Panc1 (cell line): Measurements from ENCODE around the gene DCC. TPM values are rescaled to one million over a fixed set of nuclear protein-coding genes. Genes with fewer than 3 reads are reported as not detected.

Source experiments
- ATAC-seq: fragments of 200-7000 bp; cut with Tn5 transposase; 2 replicates; pipeline ENCODE4 v1.9.1; 2020; ENCODE audit warnings: mild to moderate bottlenecking, moderate library complexity
- BruUV-seq: library from RNA; stranded (reverse); fragments of 400-500 nt; replicated peaks from 2 replicates; lab custom pipeline; 2021; lab: Mats Ljungman, UMichigan
- CTCF ChIA-PET: fragments of 300-600 bp; sonication (Branson Sonifier 250); formaldehyde crosslinking; loops from one replicate; lab custom pipeline; 2022; ENCODE audit warnings: antibody characterized with exemption; lab: Charles Lee
- POLR2A ChIA-PET: fragments of 300-600 bp; sonication (Branson Sonifier 250); formaldehyde crosslinking; loops from one replicate; lab custom pipeline; 2022; ENCODE audit warnings: antibody characterized with exemption; lab: Charles Lee
- DNase-seq: peaks from one replicate; pipeline ENCODE4 v3.0.0-alpha.2; 2010; ENCODE audit warnings: low read depth, low spot score
- H3K27ac ChIP-seq: 2 replicates; pipeline ENCODE4 v1.5.1; 2011; ENCODE audit warnings: mild to moderate bottlenecking, low read length, inconsistent platforms
- H3K27me3 ChIP-seq: fragments of 200-500 bp; sonication (Bioruptor generic); 2 replicates; pipeline ENCODE4 v1.6.0; 2014; ENCODE audit warnings: low read length, inconsistent platforms; ENCODE audit not compliant: control insufficient read depth, insufficient read depth
- H3K36me3 ChIP-seq: fragments of 200-500 bp; sonication (Bioruptor generic); 2 replicates; pipeline ENCODE4 v1.5.1; 2014; ENCODE audit warnings: inconsistent platforms, mild to moderate bottlenecking, low read length, moderate library complexity; ENCODE audit not compliant: control insufficient read depth, insufficient read depth
- H3K4me1 ChIP-seq: 2 replicates; pipeline ENCODE4 v1.5.1; 2011; ENCODE audit warnings: inconsistent platforms, mild to moderate bottlenecking, low read length, moderate library complexity; ENCODE audit not compliant: control insufficient read depth, insufficient read depth
- H3K4me3 ChIP-seq, 2 experiments: 2 replicates each; pipeline ENCODE4 v1.5.1; 2011 to 2012; ENCODE audit warnings: low read depth in 2 of 2, low read length in 2 of 2, mild to moderate bottlenecking in 2 of 2, inconsistent platforms in 1 of 2, moderate library complexity in 1 of 2
- H3K9me3 ChIP-seq: fragments of 200-500 bp; sonication (Bioruptor generic); 2 replicates; pipeline ENCODE4 v1.5.1; 2014; ENCODE audit warnings: low read depth, mild to moderate bottlenecking, inconsistent platforms, low read length, moderate library complexity; ENCODE audit not compliant: control insufficient read depth, insufficient read depth
- POLR2AphosphoS5 ChIP-seq: IDR thresholded peaks from 2 replicates; pipeline ENCODE4 v1.6.1; 2012; ENCODE audit warnings: mild to moderate bottlenecking, low read depth, low read length, moderate library complexity
- SIN3A ChIP-seq: IDR thresholded peaks from 2 replicates; pipeline ENCODE4 v1.6.1; 2012; ENCODE audit warnings: low read depth, mild to moderate bottlenecking, low read length, moderate library complexity, borderline replicate concordance; ENCODE audit not compliant: insufficient read depth
- TCF7L2 ChIP-seq: IDR thresholded peaks from 2 replicates; pipeline ENCODE4 v1.6.1; 2011; ENCODE audit warnings: mild to moderate bottlenecking, low read depth, low read length, inconsistent platforms
- in situ Hi-C: cut with HindIII; loops from 2 replicates; pipeline ENCODE4 v1.10.0; 2016; ENCODE audit warnings: low sequenced_read_pairs, low pct_unique_long_range_greater_than_20kb
- intact Hi-C: fragments of 100-400 bp; cut with micrococcal nuclease; formaldehyde crosslinking; loops from one replicate; pipeline ENCODE4 v1.10.0; 2022; ENCODE audit not compliant: unreplicated experiment
- total RNA-seq: library from RNA; stranded (reverse); gene quantifications from one replicate; pipeline ENCODE4 v1.2.1, GENCODE V29; 2021; ENCODE audit not compliant: unreplicated experiment
- TF ChIP-seq, protein P1 (sequence below): fragments of 450-650 bp; IDR thresholded peaks from 2 replicates; pipeline ENCODE4 v1.5.1; 2017; ENCODE audit warnings: mild to moderate bottlenecking
- TF ChIP-seq, protein P2 (sequence below), 2 experiments: IDR thresholded peaks; 2 replicates each; pipeline ENCODE4 v1.6.1; 2011 to 2012; ENCODE audit warnings: low read depth in 2 of 2, control low read depth in 1 of 2, low read length in 1 of 2, mild to moderate bottlenecking in 1 of 2, moderate library complexity in 1 of 2; ENCODE audit not compliant: insufficient read depth in 1 of 2

DCC gene
- total RNA-seq, 1 experiment from 2014 or later = not detected

DNA sequence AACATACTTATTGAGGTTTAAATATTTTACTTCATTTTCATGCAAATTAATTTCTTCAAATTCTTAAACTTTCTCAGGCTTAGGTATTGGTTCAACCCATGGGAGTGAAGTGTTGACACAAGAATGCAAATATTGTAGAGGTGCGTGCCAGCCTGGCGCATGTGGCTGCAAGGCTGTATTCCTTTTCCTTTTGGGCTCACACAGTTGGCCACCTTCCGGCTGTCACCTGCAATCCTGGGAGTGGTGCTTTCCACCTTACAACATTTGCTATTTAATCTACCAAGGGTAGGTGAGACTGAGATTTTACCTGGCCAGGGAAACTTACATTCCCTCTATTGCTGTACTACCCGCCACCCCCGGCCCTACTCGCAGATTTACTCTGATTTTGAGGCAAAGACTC lies 141.1 kb downstream of the DCC start:
- Histone ChIP-seq H3K9me3 (no peaks in the 10 kb centered on the region), H3K4me1 (no peaks in the 10 kb centered on the region), H3K27me3 (no peaks in the 10 kb centered on the region), H3K4me3 (no peak overlapping the region), H3K36me3 (no peaks in the 10 kb centered on the region), H3K27ac (no peak overlapping the region)
- ChIA-PET POLR2A (no interaction called here), CTCF (no interaction called here)
- no peak for ATAC-seq
- in situ Hi-C loops = no loop called here
- TF ChIP-seq SIN3A = no peak
- no peak for TF ChIP-seq TCF7L2
- TF ChIP-seq POLR2AphosphoS5 = no peak
- TF ChIP-seq, protein P1, sequence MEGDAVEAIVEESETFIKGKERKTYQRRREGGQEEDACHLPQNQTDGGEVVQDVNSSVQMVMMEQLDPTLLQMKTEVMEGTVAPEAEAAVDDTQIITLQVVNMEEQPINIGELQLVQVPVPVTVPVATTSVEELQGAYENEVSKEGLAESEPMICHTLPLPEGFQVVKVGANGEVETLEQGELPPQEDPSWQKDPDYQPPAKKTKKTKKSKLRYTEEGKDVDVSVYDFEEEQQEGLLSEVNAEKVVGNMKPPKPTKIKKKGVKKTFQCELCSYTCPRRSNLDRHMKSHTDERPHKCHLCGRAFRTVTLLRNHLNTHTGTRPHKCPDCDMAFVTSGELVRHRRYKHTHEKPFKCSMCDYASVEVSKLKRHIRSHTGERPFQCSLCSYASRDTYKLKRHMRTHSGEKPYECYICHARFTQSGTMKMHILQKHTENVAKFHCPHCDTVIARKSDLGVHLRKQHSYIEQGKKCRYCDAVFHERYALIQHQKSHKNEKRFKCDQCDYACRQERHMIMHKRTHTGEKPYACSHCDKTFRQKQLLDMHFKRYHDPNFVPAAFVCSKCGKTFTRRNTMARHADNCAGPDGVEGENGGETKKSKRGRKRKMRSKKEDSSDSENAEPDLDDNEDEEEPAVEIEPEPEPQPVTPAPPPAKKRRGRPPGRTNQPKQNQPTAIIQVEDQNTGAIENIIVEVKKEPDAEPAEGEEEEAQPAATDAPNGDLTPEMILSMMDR = no peak
- TF ChIP-seq, protein P2, sequence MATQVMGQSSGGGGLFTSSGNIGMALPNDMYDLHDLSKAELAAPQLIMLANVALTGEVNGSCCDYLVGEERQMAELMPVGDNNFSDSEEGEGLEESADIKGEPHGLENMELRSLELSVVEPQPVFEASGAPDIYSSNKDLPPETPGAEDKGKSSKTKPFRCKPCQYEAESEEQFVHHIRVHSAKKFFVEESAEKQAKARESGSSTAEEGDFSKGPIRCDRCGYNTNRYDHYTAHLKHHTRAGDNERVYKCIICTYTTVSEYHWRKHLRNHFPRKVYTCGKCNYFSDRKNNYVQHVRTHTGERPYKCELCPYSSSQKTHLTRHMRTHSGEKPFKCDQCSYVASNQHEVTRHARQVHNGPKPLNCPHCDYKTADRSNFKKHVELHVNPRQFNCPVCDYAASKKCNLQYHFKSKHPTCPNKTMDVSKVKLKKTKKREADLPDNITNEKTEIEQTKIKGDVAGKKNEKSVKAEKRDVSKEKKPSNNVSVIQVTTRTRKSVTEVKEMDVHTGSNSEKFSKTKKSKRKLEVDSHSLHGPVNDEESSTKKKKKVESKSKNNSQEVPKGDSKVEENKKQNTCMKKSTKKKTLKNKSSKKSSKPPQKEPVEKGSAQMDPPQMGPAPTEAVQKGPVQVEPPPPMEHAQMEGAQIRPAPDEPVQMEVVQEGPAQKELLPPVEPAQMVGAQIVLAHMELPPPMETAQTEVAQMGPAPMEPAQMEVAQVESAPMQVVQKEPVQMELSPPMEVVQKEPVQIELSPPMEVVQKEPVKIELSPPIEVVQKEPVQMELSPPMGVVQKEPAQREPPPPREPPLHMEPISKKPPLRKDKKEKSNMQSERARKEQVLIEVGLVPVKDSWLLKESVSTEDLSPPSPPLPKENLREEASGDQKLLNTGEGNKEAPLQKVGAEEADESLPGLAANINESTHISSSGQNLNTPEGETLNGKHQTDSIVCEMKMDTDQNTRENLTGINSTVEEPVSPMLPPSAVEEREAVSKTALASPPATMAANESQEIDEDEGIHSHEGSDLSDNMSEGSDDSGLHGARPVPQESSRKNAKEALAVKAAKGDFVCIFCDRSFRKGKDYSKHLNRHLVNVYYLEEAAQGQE (IDR thresholded peaks at IDR 0.05; ENCODE audit: insufficient read depth in 1 of 2, low read depth in 2 of 2, low read length in 1 of 2) = no peak
- BruUV-seq = no TSS peak
- no peak for DNase-seq
- intact Hi-C loops = no loop called here

DNA sequence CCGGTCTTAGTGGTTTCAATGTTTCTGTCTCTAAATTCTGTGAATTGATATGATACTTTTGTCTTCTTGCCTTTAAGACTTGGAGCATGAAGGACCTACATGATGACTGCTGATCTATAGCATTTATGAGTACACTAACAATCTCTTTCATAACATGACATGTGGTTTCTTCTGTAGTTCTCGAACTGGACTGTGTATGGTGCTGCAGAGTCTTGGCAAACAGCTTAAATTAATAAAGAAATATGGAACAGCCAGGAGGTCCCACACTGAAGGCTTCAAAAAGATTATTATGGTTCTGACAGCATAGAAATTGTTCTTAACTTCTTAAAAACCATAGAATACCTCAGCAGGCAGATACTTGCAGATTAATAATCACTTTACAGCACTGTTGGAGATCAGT lies 145.0 kb downstream of the DCC start:
- DNase-seq (no peak), ATAC-seq (no peak)
- BruUV-seq = no TSS peak
- Histone ChIP-seq H3K27me3 (no peaks in the 10 kb centered on the region), H3K9me3 (no peaks in the 10 kb centered on the region), H3K4me1 (no peaks in the 10 kb centered on the region), H3K4me3 (no peak overlapping the region), H3K36me3 (no peaks in the 10 kb centered on the region), H3K27ac (no peak overlapping the region)
- intact Hi-C loops = no loop called here
- POLR2A ChIA-PET = no interaction called here
- TF ChIP-seq, protein P1 = no peak
- TF ChIP-seq SIN3A (no peak), TCF7L2 (no peak), POLR2AphosphoS5 (no peak)
- TF ChIP-seq, protein P2 (IDR thresholded peaks at IDR 0.05; ENCODE audit: insufficient read depth in 1 of 2, low read depth in 2 of 2, low read length in 1 of 2) = no peak
- in situ Hi-C loops = no loop called here
- CTCF ChIA-PET = no interaction called here
